OCI-LY3 (cell line): ENCODE measurements around the gene HCRT.
A peak's percentile ranks its signal among the peaks of the same experiment; 100 is the strongest.

Experiments used
- H2AFZ ChIP-seq: fragments of 200-600, 300-600 bp; shearing (Covaris generic); 2 replicates; pipeline ENCODE4 v1.6.0; 2014; ENCODE audit warnings: antibody characterized with exemption, low read depth, low read length
- H3K27ac ChIP-seq: fragments of 200-600, 300-600 bp; sonication (generic); 2 replicates; pipeline ENCODE4 v1.5.1; 2014; ENCODE audit warnings: mild to moderate bottlenecking, low read length, moderate library complexity, mixed read lengths
- H3K27me3 ChIP-seq: fragments of 200-600, 300-600 bp; sonication (generic); 2 replicates; pipeline ENCODE4 v1.6.1; 2014; ENCODE audit warnings: low read depth, low read length, mixed read lengths
- H3K36me3 ChIP-seq: fragments of 200-600, 300-600 bp; sonication (generic); replicated peaks from 2 replicates; pipeline ENCODE3; 2014; ENCODE audit warnings: low read depth, low read length, mixed read lengths
- H3K4me1 ChIP-seq: fragments of 300-600, 200-600 bp; sonication (generic); 2 replicates; pipeline ENCODE4 v1.6.1; 2014; ENCODE audit warnings: low read length, mixed read lengths
- H3K4me2 ChIP-seq: fragments of 200-600, 300-600 bp; sonication (generic); 2 replicates; pipeline ENCODE4 v1.6.1; 2014; ENCODE audit warnings: low read length, mixed read lengths
- H3K4me3 ChIP-seq: fragments of 300-600, 200-600 bp; sonication (generic); 2 replicates; pipeline ENCODE4 v1.5.1; 2014; ENCODE audit warnings: antibody characterized with exemption, mild to moderate bottlenecking, low read length, moderate library complexity
- H3K79me2 ChIP-seq: fragments of 300-600, 200-600 bp; shearing (Covaris generic); 2 replicates; pipeline ENCODE4 v1.6.1; 2014; ENCODE audit warnings: mild to moderate bottlenecking, low read length, mixed read lengths
- H3K9ac ChIP-seq: fragments of 300-600, 200-600 bp; shearing (Covaris generic); 2 replicates; pipeline ENCODE4 v1.6.0; 2014; ENCODE audit warnings: mild to moderate bottlenecking, low read length, moderate library complexity
- H3K9me3 ChIP-seq: fragments of 200-600, 300-600 bp; shearing (Covaris generic); 2 replicates; pipeline ENCODE4 v1.6.1; 2014; ENCODE audit warnings: low read length, mixed read lengths; ENCODE audit not compliant: insufficient read depth
- H4K20me1 ChIP-seq: fragments of 200-600, 300-600 bp; sonication (generic); 2 replicates; pipeline ENCODE4 v1.6.1; 2016; ENCODE audit warnings: low read length, mixed read lengths; ENCODE audit not compliant: insufficient read depth
- CTCF ChIP-seq: fragments of 200-600, 300-600 bp; sonication (generic); IDR thresholded peaks from 2 replicates; pipeline ENCODE4 v1.5.1; 2014; ENCODE audit warnings: antibody characterized with exemption, low read length, low read depth
- EZH2phosphoT487 ChIP-seq: fragments of 200-600 bp; shearing (Covaris generic); IDR thresholded peaks from 2 replicates; pipeline ENCODE4 v1.6.1; 2018; ENCODE audit warnings: antibody characterized with exemption, mixed run types, low read depth

Gene HCRT

GRCh38 chr17:42181851-42182207 is 3.4 kb downstream of the HCRT start:
- Histone ChIP-seq H3K36me3 (no peaks in the 10 kb centered on the region), H3K9me3 (no peaks in the 10 kb centered on the region), H4K20me1 (no peaks in the 10 kb centered on the region), H3K27ac (no peak overlapping the region), H3K9ac (no peak overlapping the region), H3K4me3 (no peak overlapping the region), H3K27me3 (no peaks in the 10 kb centered on the region), H3K79me2 (no peaks in the 10 kb centered on the region), H3K4me1 (peaks cover 52% of the 10 kb centered on the region), H3K4me2 (0 out of 2 replicates have a peak overlapping the region, but pooled peaks have one; percentile 34), H2AFZ (no peak overlapping the region)
- TF ChIP-seq CTCF, result no peak
- TF ChIP-seq EZH2phosphoT487, result no peak

GRCh38 chr17:42180922-42181850 is 4.1 kb downstream of the HCRT start, which contains the start of gene KCNH4:
Gene KCNH4, minus strand, starts transcription at chr17:42181142. Its CDS starts 197 bp downstream, at chr17:42180945.
- Histone ChIP-seq H4K20me1 (no peaks in the 10 kb centered on the region), H3K9me3 (no peaks in the 10 kb centered on the region), H2AFZ (no peak within 1 kb of the TSS), H3K27ac (no peak within 1 kb of the TSS), H3K4me1 (peaks cover 52% of the 10 kb centered on the region), H3K79me2 (no peaks in the 10 kb centered on the region), H3K27me3 (no peaks in the 10 kb centered on the region), H3K9ac (no peak within 1 kb of the TSS), H3K4me2 (peak within 1 kb of the TSS; percentile 34), H3K4me3 (peak within 1 kb of the TSS; percentile 14; the same call in 1 of the 2 replicates), H3K36me3 (no peaks in the 10 kb centered on the region)
- TF ChIP-seq EZH2phosphoT487, result no peak
- peak; percentile 74 for TF ChIP-seq CTCF

- TF ChIP-seq CTCF (no peak), EZH2phosphoT487 (no peak)
- Histone ChIP-seq H2AFZ (no peak overlapping the region), H3K36me3 (no peaks in the 10 kb centered on the region), H3K4me2 (no peak overlapping the region), H3K4me1 (peaks cover 49% of the 10 kb centered on the region), H3K27me3 (no peaks in the 10 kb centered on the region), H3K79me2 (no peaks in the 10 kb centered on the region), H3K27ac (no peak overlapping the region), H3K9me3 (no peaks in the 10 kb centered on the region), H3K4me3 (no peak overlapping the region), H4K20me1 (no peaks in the 10 kb centered on the region), H3K9ac (no peak overlapping the region)
These were observed 4.8 kb downstream of the HCRT start for GRCh38 chr17:42180411-42180921.

GRCh38 chr17:42179911-42180410 is 5.3 kb downstream of the HCRT start:
- Histone ChIP-seq H3K9ac (no peak overlapping the region), H3K9me3 (no peaks in the 10 kb centered on the region), H3K79me2 (no peaks in the 10 kb centered on the region), H3K4me2 (no peak overlapping the region), H3K27me3 (no peaks in the 10 kb centered on the region), H3K4me1 (peaks cover 44% of the 10 kb centered on the region), H2AFZ (no peak overlapping the region), H3K4me3 (no peak overlapping the region), H3K36me3 (no peaks in the 10 kb centered on the region), H4K20me1 (no peaks in the 10 kb centered on the region), H3K27ac (no peak overlapping the region)
- TF ChIP-seq CTCF (no peak), EZH2phosphoT487 (no peak)
